CD4-positive, alpha-beta T cell treated with Interleukin-4 for 1 hour (primary cell): ENCODE measurements around the gene PIBF1.

ENCODE experiments used
- DNase-seq, 2 donors: peaks; one replicate each; pipeline ENCODE4 v3.0.0-alpha.2; 2020 to 2022

Gene PIBF1

DNA sequence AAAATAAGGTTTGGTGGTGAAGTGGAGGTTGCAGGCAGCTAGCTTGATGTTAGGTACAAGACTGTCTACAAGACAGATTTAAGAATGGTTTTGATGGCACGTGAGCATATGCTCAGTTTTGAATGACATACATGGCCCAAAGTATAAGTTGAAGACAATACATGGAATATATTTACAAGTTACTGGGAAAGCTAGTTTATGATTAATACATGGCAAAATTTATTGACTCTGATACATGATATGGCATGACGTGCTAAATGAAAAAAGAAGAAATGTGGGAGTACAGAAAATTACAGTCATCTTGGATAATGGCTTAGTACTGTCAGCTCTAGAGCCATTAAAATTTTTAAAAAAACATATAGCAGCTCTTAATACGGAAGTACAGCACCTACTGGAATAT is 281.2 kb downstream of the PIBF1 start:
- DNase-seq = no peak

DNA sequence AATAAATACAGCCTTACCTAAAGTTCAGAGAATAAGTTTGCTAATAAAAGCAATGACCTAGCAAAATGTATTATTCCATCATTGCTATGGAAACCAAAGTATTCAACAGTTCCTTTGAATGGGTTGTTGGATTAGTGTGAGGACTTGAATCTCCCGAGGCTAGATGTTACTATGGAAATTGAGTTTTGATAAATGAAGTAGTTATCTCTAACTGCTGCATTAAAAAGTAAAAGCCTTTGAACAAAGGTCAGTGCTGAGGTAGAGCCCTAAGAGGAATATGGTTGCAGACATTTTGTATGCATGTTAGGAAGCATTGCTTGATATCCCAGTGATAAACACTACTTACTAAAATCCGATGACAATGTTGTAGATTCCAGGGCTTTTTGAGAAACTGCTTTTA is 283.1 kb downstream of the PIBF1 start:
- DNase-seq = no peak

DNA sequence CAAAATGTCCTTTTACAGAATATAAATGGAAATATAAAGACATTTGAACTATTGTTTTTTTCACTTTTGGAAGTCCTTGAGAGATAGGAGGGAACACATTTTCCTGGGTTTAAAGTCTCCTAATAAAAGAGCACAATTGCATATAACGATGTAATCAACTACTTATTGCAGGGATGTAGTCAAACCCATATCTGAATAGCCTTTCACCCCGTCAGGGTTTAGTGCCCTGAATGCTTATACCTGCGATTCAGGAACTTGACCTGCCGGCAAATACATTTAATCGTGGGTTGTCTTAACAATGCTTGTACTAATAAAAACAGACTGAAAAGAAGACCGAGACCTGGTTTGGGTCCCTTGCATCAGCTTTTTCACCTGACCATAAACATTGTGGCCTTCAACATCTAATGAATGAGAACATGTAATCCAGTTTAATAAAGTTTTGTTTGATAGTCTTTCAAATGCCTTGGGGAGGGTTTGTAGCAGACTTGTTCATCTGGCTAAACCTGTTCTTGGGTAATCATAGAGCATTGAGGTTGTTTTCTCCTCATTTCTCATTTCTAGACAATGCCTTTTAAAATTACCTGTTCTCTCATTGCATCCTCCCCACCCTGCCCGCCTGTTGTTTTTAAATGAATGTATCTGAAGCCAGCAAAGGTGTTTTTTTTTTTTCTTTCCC is 283.9 kb downstream of the PIBF1 start:
- DNase-seq = no peak
